Mesangial cell (primary cell): ENCODE measurements around the gene SMPD3. TPM values are rescaled to one million over a fixed set of nuclear protein-coding genes. Genes with fewer than 3 reads are reported as not detected.

Experiments used
- total RNA-seq: library from RNA; depleted of rRNA; stranded (reverse); fragments of >200 nt; gene quantifications from 2 replicates; pipeline ENCODE4 v1.2.3, GENCODE V29; 2015

Gene SMPD3
- total RNA-seq, result under 0.01 and 0.76 TPM in 2 replicates

GRCh38 chr16:68448360-68448970, at the start of gene SMPD3:
Gene SMPD3, minus strand, starts transcription at chr16:68448508. Its CDS starts 76,327 bp downstream, at chr16:68372181.

GRCh38 chr16:68310774-68311511, 137.4 kb downstream of the SMPD3 start, which contains the start of the genes PRMT7 and SLC7A6OS:
Gene PRMT7, plus strand, starts transcription at chr16:68311019. Its CDS starts 4,961 bp downstream, at chr16:68315980.
Gene SLC7A6OS, minus strand, starts transcription at chr16:68310946. Its CDS starts 20 bp downstream, at chr16:68310926.

Other genes with a start within 250 kb of the SMPD3 start
- gene ESRP2, start 212.4 kb downstream of the SMPD3 start, total RNA-seq, result 6.2 and 9.0 TPM in 2 replicates
- 20.9 and 38.4 TPM in 2 replicates for gene PLA2G15, start 203.1 kb downstream of the SMPD3 start, total RNA-seq
- 14.2 and 21.0 TPM in 2 replicates for gene SLC7A6, start 184.0 kb downstream of the SMPD3 start, total RNA-seq
- gene SLC7A6OS, start 137.6 kb downstream of the SMPD3 start, total RNA-seq, result 7.4 and 7.7 TPM in 2 replicates
- 31.1 and 40.1 TPM in 2 replicates for gene PRMT7, start 137.5 kb downstream of the SMPD3 start, total RNA-seq
- 23.8 and 26.2 TPM in 2 replicates for gene ZFP90, start 90.8 kb upstream of the SMPD3 start, total RNA-seq
- 6.4 and 24.0 TPM in 2 replicates for gene CDH3, start 196.8 kb upstream of the SMPD3 start, total RNA-seq